Endothelial cell of umbilical vein (primary cell): Measurements from ENCODE around the gene LDLRAD3. TPM values are rescaled to one million over a fixed set of nuclear protein-coding genes. Genes with fewer than 3 reads are reported as not detected.

ENCODE experiments used
- BruUV-seq: library from RNA; stranded (reverse); fragments of 400-500 nt; replicated peaks from 2 replicates; lab custom pipeline; 2021; lab: Mats Ljungman, UMichigan
- CTCF ChIA-PET: fragments of 300-600, 350-600 bp; sonication (Branson Sonifier 250); formaldehyde crosslinking; loops from one replicate; lab custom pipeline; 2021; ENCODE audit warnings: antibody characterized with exemption, inconsistent platforms; lab: Charles Lee
- POLR2A ChIA-PET: fragments of 300-600, 350-600 bp; sonication (Branson Sonifier 250); formaldehyde crosslinking; loops from one replicate; lab custom pipeline; 2021; ENCODE audit warnings: antibody characterized with exemption, inconsistent platforms; lab: Charles Lee
- DNase-seq: peaks from one replicate; pipeline ENCODE4 v3.0.0-alpha.2; 2011; ENCODE audit warnings: low read depth, low spot score
- FAIRE-seq: peaks from 2 replicates; lab custom pipeline; 2011; peaks lifted over from hg19 to GRCh38; lab: Jason Lieb, UNC
- H2AFZ ChIP-seq: 2 replicates; pipeline ENCODE4 v1.6.0; 2012; ENCODE audit warnings: low read depth, low read length, control low read depth, inconsistent platforms
- H3K27ac ChIP-seq: 2 replicates; pipeline ENCODE4 v1.5.1; 2011; ENCODE audit warnings: low read depth, mild to moderate bottlenecking, control low read depth, low read length, moderate library complexity; ENCODE audit not compliant: insufficient read depth
- H3K27me3 ChIP-seq, 2 experiments: 2 replicates each; pipeline versions ENCODE4 v1.6.0 to v1.6.1; 2011; ENCODE audit warnings: low read length in 2 of 2, mixed read lengths in 1 of 2; ENCODE audit not compliant: control insufficient read depth in 2 of 2, insufficient read depth in 2 of 2
- H3K36me3 ChIP-seq, 2 experiments: 2 replicates in 1 of 2; 3 replicates in 1 of 2; pipeline ENCODE4 v1.5.1; 2011; ENCODE audit warnings: low read length in 2 of 2, mild to moderate bottlenecking in 1 of 2, moderate library complexity in 1 of 2; ENCODE audit not compliant: control insufficient read depth in 2 of 2, insufficient read depth in 2 of 2; ENCODE audit errors: extremely low read depth in 1 of 2
- H3K4me1 ChIP-seq: 3 replicates; pipeline ENCODE4 v1.5.1; 2011; ENCODE audit warnings: mild to moderate bottlenecking, low read length; ENCODE audit not compliant: control insufficient read depth, insufficient read depth; ENCODE audit errors: extremely low read depth
- H3K4me2 ChIP-seq: 2 replicates; pipeline ENCODE4 v1.6.1; 2011; ENCODE audit warnings: low read length, control low read depth, mixed read lengths; ENCODE audit not compliant: insufficient read depth
- H3K4me3 ChIP-seq, 3 experiments: fragments of 200-600 bp in 1 of 3; sonication (generic), shearing (Covaris generic) in 1 of 3; replicated peaks in 1 of 3; 2 replicates each; pipeline ENCODE4 v1.5.1; 2011 to 2016; ENCODE audit warnings: control low read depth in 3 of 3, low read length in 3 of 3, mild to moderate bottlenecking in 2 of 3, inconsistent platforms in 1 of 3, low read depth in 1 of 3, moderate library complexity in 1 of 3; ENCODE audit not compliant: insufficient read depth in 1 of 3
- H3K79me2 ChIP-seq: 2 replicates; pipeline ENCODE4 v1.6.0; 2012; ENCODE audit warnings: low read length, inconsistent platforms; ENCODE audit not compliant: control insufficient read depth, insufficient read depth
- H3K9ac ChIP-seq: replicated peaks from 2 replicates; pipeline ENCODE3; 2011; ENCODE audit warnings: low read length, control low read depth; ENCODE audit not compliant: insufficient read depth; ENCODE audit errors: extremely low read depth
- H3K9me1 ChIP-seq: replicated peaks from 3 replicates; pipeline ENCODE4 v1.6.0; 2011; ENCODE audit warnings: mild to moderate bottlenecking, low read length; ENCODE audit not compliant: control insufficient read depth, insufficient read depth; ENCODE audit errors: extremely low read depth
- H3K9me3 ChIP-seq: replicated peaks from 2 replicates; pipeline ENCODE4 v1.5.1; 2012; ENCODE audit warnings: low read length, inconsistent platforms; ENCODE audit not compliant: control insufficient read depth, insufficient read depth
- H4K20me1 ChIP-seq: replicated peaks from 2 replicates; pipeline ENCODE3; 2011; ENCODE audit warnings: mild to moderate bottlenecking, low read length; ENCODE audit not compliant: control insufficient read depth, insufficient read depth; ENCODE audit errors: extremely low read depth
- CTCF ChIP-seq, 2 donors: IDR thresholded peaks; 1 replicate in 1 of 2; 2 replicates in 1 of 2; pipeline ENCODE4 v1.5.1; 2011; ENCODE audit warnings: low read length in 2 of 2, mild to moderate bottlenecking in 2 of 2, moderate library complexity in 2 of 2, control low read depth in 1 of 2, inconsistent platforms in 1 of 2, low read depth in 1 of 2; ENCODE audit not compliant: insufficient read depth in 1 of 2; ENCODE audit errors: extremely low read depth in 1 of 2
- EZH2 ChIP-seq: IDR thresholded peaks from 2 replicates; pipeline ENCODE4 v1.6.1; 2012; ENCODE audit warnings: borderline replicate concordance, low read depth, mild to moderate bottlenecking, moderate library complexity, low read length, inconsistent platforms; ENCODE audit not compliant: severe bottlenecking
- FOS ChIP-seq: IDR thresholded peaks from 2 replicates; pipeline ENCODE4 v1.6.1; 2011; ENCODE audit warnings: mild to moderate bottlenecking, low read length, moderate library complexity, borderline replicate concordance; ENCODE audit not compliant: insufficient read depth
- GATA2 ChIP-seq: IDR thresholded peaks from 2 replicates; pipeline ENCODE4 v1.7.0; 2011; ENCODE audit warnings: low read depth, mild to moderate bottlenecking, moderate library complexity, mixed read lengths, low read length; ENCODE audit not compliant: insufficient read length, insufficient read depth
- JUN ChIP-seq: IDR thresholded peaks from 2 replicates; pipeline ENCODE4 v1.6.1; 2011; ENCODE audit warnings: borderline replicate concordance, low read depth; ENCODE audit not compliant: insufficient read length, insufficient read depth
- MAX ChIP-seq: IDR thresholded peaks from 2 replicates; pipeline ENCODE4 v1.6.1; 2011; ENCODE audit not compliant: insufficient read depth, insufficient read length
- MYC ChIP-seq: IDR thresholded peaks from one replicate; pipeline ENCODE4 v1.6.1; 2011; ENCODE audit warnings: mild to moderate bottlenecking, low read depth, low read length
- POLR2A ChIP-seq: IDR thresholded peaks from 2 replicates; pipeline ENCODE4 v1.6.1; 2012; ENCODE audit warnings: low read depth, mild to moderate bottlenecking, control low read depth, low read length
- POLR2AphosphoS5 ChIP-seq: IDR thresholded peaks from 2 replicates; pipeline ENCODE4 v1.6.1; 2012; ENCODE audit warnings: low read depth, mild to moderate bottlenecking, control low read depth, low read length, moderate library complexity; ENCODE audit not compliant: insufficient read depth
- dilution Hi-C: fragments of 300-500 bp; cut with MboI; formaldehyde crosslinking; loops from one replicate; pipeline ENCODE4 v1.15.0; 2019; ENCODE audit warnings: low sequenced_read_pairs; ENCODE audit not compliant: extremely low pct_ligation_motif_present
- intact Hi-C: fragments of 100-400 bp; cut with micrococcal nuclease; formaldehyde crosslinking; loops from one replicate; pipeline ENCODE4 v1.10.0; 2022
- polyA plus RNA-seq, 4 experiments: library from polyadenylated mRNA; depleted of rRNA in 3 of 4; stranded (reverse) in 3 of 4; unstranded in 1 of 4; fragments of >200 nt; gene quantifications; 2 replicates each; pipeline versions ENCODE4 v1.2.1 to v1.2.3, GENCODE V29; 2011 to 2012; ENCODE audit warnings: missing spikeins in 1 of 4
- total RNA-seq: library from RNA; stranded (reverse); gene quantifications from 2 replicates; pipeline ENCODE4 v1.2.3, GENCODE V29; 2021

Gene LDLRAD3
- total and polyA plus RNA-seq, 2 donors (not counting 3 experiments of a cell fraction or from before 2014, with no cell fraction given): 17.9 to 25.1 TPM

DNA sequence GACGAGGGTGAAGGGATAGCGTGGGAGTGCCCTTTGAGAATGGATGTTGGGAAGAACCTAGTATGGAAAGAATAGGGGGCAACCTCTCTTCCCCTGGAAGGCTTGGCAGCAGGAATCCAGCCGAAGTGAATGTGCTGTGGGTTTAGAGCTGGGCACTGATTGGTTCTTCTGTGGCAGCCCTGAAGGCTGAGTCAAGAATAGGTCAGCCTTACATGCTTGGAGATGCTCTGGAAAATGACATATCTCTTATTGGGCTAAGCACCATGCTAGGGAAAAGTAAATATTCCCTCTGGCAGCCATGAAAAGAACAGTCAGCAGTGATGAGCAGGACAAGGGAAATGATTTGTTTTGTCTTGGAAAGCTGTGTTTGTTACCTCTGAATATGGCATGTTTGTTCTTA lies 195.9 kb downstream of the LDLRAD3 start:
- no TSS peak for BruUV-seq
- Histone ChIP-seq H3K4me1 (no peaks in the 10 kb centered on the region), H3K4me2 (no peak overlapping the region), H3K9ac (no peak overlapping the region), H3K27me3 (no peaks in the 10 kb centered on the region), H3K9me3 (no peaks in the 10 kb centered on the region), H2AFZ (no peak overlapping the region), H4K20me1 (no peaks in the 10 kb centered on the region), H3K36me3 (no peaks in the 10 kb centered on the region), H3K9me1 (no peaks in the 10 kb centered on the region), H3K27ac (no peak overlapping the region), H3K79me2 (no peaks in the 10 kb centered on the region), H3K4me3 (no peak overlapping the region)
- CTCF ChIA-PET: interaction anchor here (3.8 kb wide), 1 partner anchor 8 kb away, joined by 13 read pairs; no protein-coding TSS in a partner anchor
- dilution Hi-C loops: no loop called here
- DNase-seq (no peak), FAIRE-seq (no peak)
- TF ChIP-seq JUN: no peak
- TF ChIP-seq POLR2A: no peak
- no peak for TF ChIP-seq CTCF (IDR thresholded peaks at IDR 0.05; ENCODE audit: extremely low read depth in 1 of 2, insufficient read depth in 1 of 2, low read depth in 1 of 2, low read length in 2 of 2)
- no peak for TF ChIP-seq MYC
- no peak for TF ChIP-seq MAX
- TF ChIP-seq POLR2AphosphoS5: no peak
- no peak for TF ChIP-seq EZH2
- no peak for TF ChIP-seq FOS
- TF ChIP-seq GATA2: no peak
- intact Hi-C loops: loop anchor here (10.0 kb wide), 1 partner anchor 425 kb away; no protein-coding TSS in a partner anchor
- POLR2A ChIA-PET: no interaction called here
